ENCODE results near the gene RCC1. TPM values are rescaled to one million over a fixed set of nuclear protein-coding genes. Genes with fewer than 3 reads are reported as not detected.

The RCC1 gene
- total and polyA plus RNA-seq, 3 donors from 2014 or later, result 25.9 to 96.9 (median 43.2) TPM

DNA sequence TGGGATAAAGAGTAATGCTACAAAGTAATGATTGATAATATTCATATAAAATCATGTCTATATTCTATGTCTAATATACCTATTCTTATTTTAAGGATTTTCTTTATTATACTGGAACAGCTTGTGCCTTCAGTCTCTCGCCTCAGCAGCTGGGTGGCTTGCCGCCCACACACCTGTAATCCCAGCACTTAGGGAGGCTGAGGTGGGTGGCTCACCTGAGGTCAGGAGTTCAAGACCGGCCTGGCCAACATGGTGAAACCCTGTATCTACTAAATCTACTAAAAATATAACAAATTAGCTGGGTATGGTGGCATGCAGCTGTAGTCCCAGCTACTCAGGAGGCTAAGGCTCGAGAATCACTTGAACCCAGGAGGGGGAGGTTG lies 39.4 kb downstream of the RCC1 start:
- no peaks in the 10 kb centered on the region for H3K36me3 ChIP-seq (ENCODE audit: low read depth, missing control alignments)
- no peaks in the 10 kb centered on the region for H3K9me3 ChIP-seq
- intact Hi-C loops (cut with DNase I; ENCODE audit: low total_unique reads), result no loop called here
- WGBS, 2 donors, result 89 to 91% methylated on average over 4 of the region's 4 CpGs
- H3K4me3 ChIP-seq, result no peak overlapping the region
- TF ChIP-seq, protein P1, sequence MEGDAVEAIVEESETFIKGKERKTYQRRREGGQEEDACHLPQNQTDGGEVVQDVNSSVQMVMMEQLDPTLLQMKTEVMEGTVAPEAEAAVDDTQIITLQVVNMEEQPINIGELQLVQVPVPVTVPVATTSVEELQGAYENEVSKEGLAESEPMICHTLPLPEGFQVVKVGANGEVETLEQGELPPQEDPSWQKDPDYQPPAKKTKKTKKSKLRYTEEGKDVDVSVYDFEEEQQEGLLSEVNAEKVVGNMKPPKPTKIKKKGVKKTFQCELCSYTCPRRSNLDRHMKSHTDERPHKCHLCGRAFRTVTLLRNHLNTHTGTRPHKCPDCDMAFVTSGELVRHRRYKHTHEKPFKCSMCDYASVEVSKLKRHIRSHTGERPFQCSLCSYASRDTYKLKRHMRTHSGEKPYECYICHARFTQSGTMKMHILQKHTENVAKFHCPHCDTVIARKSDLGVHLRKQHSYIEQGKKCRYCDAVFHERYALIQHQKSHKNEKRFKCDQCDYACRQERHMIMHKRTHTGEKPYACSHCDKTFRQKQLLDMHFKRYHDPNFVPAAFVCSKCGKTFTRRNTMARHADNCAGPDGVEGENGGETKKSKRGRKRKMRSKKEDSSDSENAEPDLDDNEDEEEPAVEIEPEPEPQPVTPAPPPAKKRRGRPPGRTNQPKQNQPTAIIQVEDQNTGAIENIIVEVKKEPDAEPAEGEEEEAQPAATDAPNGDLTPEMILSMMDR (IDR thresholded peaks at IDR 0.05), result no peak
- no peak for TF ChIP-seq POLR2A (IDR thresholded peaks at IDR 0.05)
- DNase-seq, result no peak
- H3K27ac ChIP-seq, result no peak overlapping the region
- H3K27me3 ChIP-seq, result no peaks in the 10 kb centered on the region
- no peaks in the 10 kb centered on the region for H3K4me1 ChIP-seq

DNA sequence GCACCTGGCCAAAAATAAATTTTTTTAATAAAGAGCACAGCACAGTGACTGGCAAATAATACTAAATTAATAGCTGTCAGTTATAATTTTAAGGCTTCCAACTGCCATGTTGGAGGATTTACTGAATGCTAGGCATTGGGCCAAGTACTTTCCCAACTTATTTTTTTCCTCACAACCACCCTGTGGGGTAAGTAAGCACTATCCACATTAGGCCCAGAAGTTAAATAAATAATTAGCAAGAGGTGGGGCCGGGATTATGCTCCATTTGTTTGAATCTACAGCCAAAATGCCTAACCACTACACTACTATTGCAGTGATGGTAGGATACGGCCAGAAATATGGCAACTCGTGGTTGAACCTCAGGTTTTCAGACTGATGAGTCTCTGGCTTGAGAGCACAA lies 42.5 kb downstream of the RCC1 start:
- Histone ChIP-seq H3K27ac (no peak overlapping the region), H3K4me1 (no peaks in the 10 kb centered on the region), H3K4me3 (no peak overlapping the region), H3K27me3 (no peaks in the 10 kb centered on the region), H3K9me3 (no peaks in the 10 kb centered on the region), H3K36me3 (ENCODE audit: low read depth, missing control alignments) (no peaks in the 10 kb centered on the region)
- no peak for DNase-seq
- intact Hi-C loops (cut with DNase I; ENCODE audit: low total_unique reads), result no loop called here
- 85 to 96% methylated on average over 3 of the region's 3 CpGs for WGBS, 2 donors
- no peak for TF ChIP-seq POLR2A (IDR thresholded peaks at IDR 0.05)
- TF ChIP-seq, protein P1 (IDR thresholded peaks at IDR 0.05), result no peak

DNA sequence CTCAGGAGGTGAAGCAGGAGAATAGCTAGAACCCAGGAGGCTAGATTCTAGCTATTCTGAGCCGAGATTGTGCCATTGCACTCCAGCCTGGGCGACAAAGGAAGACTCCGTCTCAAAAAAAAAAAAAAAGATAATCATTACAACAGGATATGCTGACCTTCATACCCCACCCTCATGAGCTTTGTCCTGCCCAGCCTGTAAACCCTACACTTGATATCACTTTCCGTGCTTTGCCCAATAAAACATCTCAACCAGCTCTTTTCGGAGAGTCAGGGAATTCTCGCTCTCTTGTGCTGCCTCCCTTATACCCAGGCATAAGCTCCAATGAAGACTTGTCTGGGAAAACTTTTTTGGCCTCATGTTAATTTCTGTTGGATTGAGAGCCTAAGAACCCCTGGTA lies 45.5 kb downstream of the RCC1 start:
- intact Hi-C loops (cut with DNase I; ENCODE audit: low total_unique reads), result no loop called here
- no peak for DNase-seq
- 75 to 90% methylated on average over 6 of the region's 6 CpGs for WGBS, 2 donors

DNA sequence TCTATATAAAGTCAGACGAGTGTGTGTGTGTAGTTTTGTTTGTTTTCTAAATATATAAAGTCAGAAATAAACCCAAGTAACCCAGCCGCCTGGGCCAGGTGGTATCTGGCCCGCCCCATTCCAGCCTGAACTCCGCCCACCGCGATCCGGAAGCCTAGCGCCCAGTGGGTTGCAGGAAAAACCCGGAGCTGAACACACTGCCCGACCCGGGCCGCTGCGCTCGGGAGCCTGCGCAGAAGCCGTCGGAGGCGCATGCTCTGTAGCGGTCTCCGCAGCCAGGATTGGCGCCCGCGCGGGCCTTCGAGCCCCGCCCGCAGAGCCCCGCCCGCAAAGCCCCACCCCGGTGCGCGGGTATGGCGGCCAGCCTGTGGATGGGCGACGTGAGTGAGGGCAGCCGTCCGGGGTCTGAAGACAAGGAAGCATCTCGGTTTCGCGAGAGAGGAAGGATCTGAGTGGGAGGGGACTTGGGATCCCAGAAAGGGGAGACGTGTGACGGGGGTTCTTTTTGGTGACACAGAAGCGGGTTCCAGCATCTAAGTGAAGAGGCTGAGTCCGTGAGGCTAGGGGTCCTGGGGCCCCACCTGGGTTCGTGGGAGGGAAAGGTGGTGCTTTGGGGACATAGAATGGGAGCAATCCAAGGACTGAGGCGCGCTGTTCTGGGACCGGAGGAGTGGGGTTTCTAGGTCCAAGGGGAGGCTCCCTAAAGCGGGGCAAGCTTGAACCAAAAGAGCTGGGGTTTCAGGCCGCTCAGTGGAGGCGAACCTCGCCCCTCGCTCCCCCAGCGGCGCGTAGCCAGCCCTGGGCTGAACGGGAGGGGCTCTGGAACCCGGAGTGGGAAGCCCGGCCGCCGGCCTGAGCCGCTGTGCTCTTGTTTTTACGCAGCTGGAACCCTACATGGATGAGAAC lies 47.2 kb downstream of the RCC1 start, which contains the start of gene TRNAU1AP:
TSS of gene TRNAU1AP (plus strand) at position 328 of the 906 bp plus-strand sequence. CDS start at position 354, 26 bp downstream.
- Histone ChIP-seq H3K4me3 (peak within 1 kb of the TSS; percentile 86 to 95), H3K27me3 (no peaks in the 10 kb centered on the region), H3K36me3 (ENCODE audit: low read depth, missing control alignments) (no peaks in the 10 kb centered on the region), H3K9me3 (no peaks in the 10 kb centered on the region), H3K27ac (peak within 1 kb of the TSS; percentile 83 to 88), H3K4me1 (peaks cover 10% of the 10 kb centered on the region)
- WGBS, 2 donors, result 0 to 1% methylated on average over 20 to 54 of the region's 63 CpGs
- DNase-seq, result peak; percentile 96
- intact Hi-C loops (cut with DNase I; ENCODE audit: low total_unique reads), result no loop called here
- TF ChIP-seq, protein P1 (IDR thresholded peaks at IDR 0.05), result no peak
- TF ChIP-seq POLR2A (IDR thresholded peaks at IDR 0.05), result no peak

More for the DNA sequence above, 45.5 kb downstream of the RCC1 start:
- H3K27ac ChIP-seq, result no peak overlapping the region
- no peaks in the 10 kb centered on the region for H3K36me3 ChIP-seq (ENCODE audit: low read depth, missing control alignments)
- no peaks in the 10 kb centered on the region for H3K27me3 ChIP-seq
- no peak for TF ChIP-seq POLR2A (IDR thresholded peaks at IDR 0.05)
- TF ChIP-seq, protein P1 (IDR thresholded peaks at IDR 0.05), result no peak
- no peak overlapping the region for H3K4me3 ChIP-seq
- H3K9me3 ChIP-seq, result no peaks in the 10 kb centered on the region
- H3K4me1 ChIP-seq, result peaks cover 10% of the 10 kb centered on the region
